ENCODE data around the gene BICDL2. TPM values are rescaled to one million over a fixed set of nuclear protein-coding genes. Genes with fewer than 3 reads are reported as not detected.

BICDL2 gene
- polyA plus RNA-seq, 1 donor, result not detected

- DNase-seq (ENCODE audit: low read depth), result no peak
Observed at GRCh38 chr16:3025032-3026002, 11.4 kb downstream of the BICDL2 start.

- peak; percentile 86 for DNase-seq (ENCODE audit: low read depth)
Observed at GRCh38 chr16:3023669-3024478, 12.9 kb downstream of the BICDL2 start, which contains the start of the genes HCFC1R1 and THOC6. HCFC1R1 (minus strand) TSS chr16:3023942; CDS start chr16:3023941, 1 bp downstream. THOC6 (plus strand) TSS chr16:3024035; CDS start chr16:3024327, 292 bp downstream.

GRCh38 chr16:3023415-3023668 lies 13.4 kb downstream of the BICDL2 start:
- no peak for DNase-seq (ENCODE audit: low read depth)

GRCh38 chr16:3022684-3023414 lies 13.9 kb downstream of the BICDL2 start:
- no peak for DNase-seq (ENCODE audit: low read depth)

- DNase-seq (ENCODE audit: low read depth), result peak; percentile 64
Observed at GRCh38 chr16:3022208-3022683, 14.5 kb downstream of the BICDL2 start.

GRCh38 chr16:3021449-3022207 lies 15.1 kb downstream of the BICDL2 start:
- no peak for DNase-seq (ENCODE audit: low read depth)

- DNase-seq (ENCODE audit: low read depth), result no peak
Observed at GRCh38 chr16:3020604-3021448, 15.9 kb downstream of the BICDL2 start.

GRCh38 chr16:3020247-3020603 lies 16.5 kb downstream of the BICDL2 start, which contains the start of gene TNFRSF12A:
TNFRSF12A (plus strand) TSS chr16:3020368; CDS start chr16:3020398, 30 bp downstream.
- DNase-seq (ENCODE audit: low read depth), result no peak

GRCh38 chr16:3019594-3020246 lies 17.0 kb downstream of the BICDL2 start:
- DNase-seq (ENCODE audit: low read depth), result no peak

GRCh38 chr16:3017794-3018506 lies 18.8 kb downstream of the BICDL2 start, which contains the start of gene CLDN6:
CLDN6 (minus strand) TSS chr16:3018183; CDS start chr16:3016021, 2,162 bp downstream.
- DNase-seq (ENCODE audit: low read depth), result no peak

GRCh38 chr16:3017344-3017743 lies 19.4 kb downstream of the BICDL2 start:
- no peak for DNase-seq (ENCODE audit: low read depth)

- DNase-seq (ENCODE audit: low read depth), result no peak
Observed at GRCh38 chr16:3015865-3016521, 20.8 kb downstream of the BICDL2 start.

- DNase-seq (ENCODE audit: low read depth), result no peak
Observed at GRCh38 chr16:3014971-3015370, 21.8 kb downstream of the BICDL2 start.

- no peak for DNase-seq (ENCODE audit: low read depth)
Observed at GRCh38 chr16:3013998-3014690, 22.6 kb downstream of the BICDL2 start.

GRCh38 chr16:3013491-3013951 lies 23.2 kb downstream of the BICDL2 start:
- DNase-seq (ENCODE audit: low read depth), result no peak

GRCh38 chr16:3012828-3013420 lies 23.8 kb downstream of the BICDL2 start, which contains the start of gene CLDN9:
CLDN9 (plus strand) TSS chr16:3012923; CDS start chr16:3013363, 440 bp downstream.
- no peak for DNase-seq (ENCODE audit: low read depth)

GRCh38 chr16:3012246-3012645 lies 24.5 kb downstream of the BICDL2 start:
- DNase-seq (ENCODE audit: low read depth), result no peak
